H1 (cell line): ENCODE results near the gene ISCA2. TPM values are rescaled to one million over a fixed set of nuclear protein-coding genes. Genes with fewer than 3 reads are reported as not detected.

Experiments
- CTCF ChIA-PET: fragments of 300-600 bp; sonication (Branson Sonifier 250); formaldehyde crosslinking; loops from one replicate; lab custom pipeline; 2021; ENCODE audit not compliant: partially characterized antibody; lab: Charles Lee
- POLR2A ChIA-PET: fragments of 300-600 bp; sonication (Branson Sonifier 250); formaldehyde crosslinking; loops from one replicate; lab custom pipeline; 2021; ENCODE audit warnings: inconsistent platforms; ENCODE audit not compliant: partially characterized antibody; lab: Charles Lee
- DNase-seq, 2 experiments: peaks; one replicate each; pipeline versions ENCODE4 v3.0.0 to v3.0.0-alpha.2; 2010 to 2022; ENCODE audit warnings: low spot score in 2 of 2, low read depth in 1 of 2, mixed read lengths in 1 of 2
- FAIRE-seq: peaks from 2 replicates; lab custom pipeline; 2011; peaks lifted over from hg19 to GRCh38; lab: Jason Lieb, UNC
- H2AFZ ChIP-seq: 2 replicates; pipeline ENCODE4 v1.8.1; 2012; ENCODE audit warnings: low read length, inconsistent platforms
- H2AK5ac ChIP-seq: 2 replicates; pipeline ENCODE4 v1.6.1; 2013; ENCODE audit warnings: low read depth, low read length
- H2BK120ac ChIP-seq: replicated peaks from 2 replicates; pipeline ENCODE3; 2013; ENCODE audit warnings: low read depth, low read length, inconsistent platforms
- H2BK12ac ChIP-seq: 2 replicates; pipeline ENCODE4 v1.6.1; 2013; ENCODE audit warnings: low read depth, low read length
- H2BK15ac ChIP-seq: 2 replicates; pipeline ENCODE4 v1.6.1; 2013; ENCODE audit warnings: low read length
- H2BK20ac ChIP-seq: 2 replicates; pipeline ENCODE4 v1.6.1; 2013; ENCODE audit warnings: low read length
- H2BK5ac ChIP-seq: 2 replicates; pipeline ENCODE4 v1.6.1; 2013; ENCODE audit warnings: low read depth, low read length
- H3K14ac ChIP-seq: 2 replicates; pipeline ENCODE4 v1.6.1; 2013; ENCODE audit warnings: inconsistent platforms; ENCODE audit not compliant: insufficient read length
- H3K18ac ChIP-seq: 2 replicates; pipeline ENCODE4 v1.6.1; 2013; ENCODE audit warnings: low read length; ENCODE audit errors: extremely low read depth
- H3K23ac ChIP-seq: 2 replicates; pipeline ENCODE4 v1.6.1; 2013; ENCODE audit warnings: inconsistent platforms; ENCODE audit not compliant: insufficient read length
- H3K23me2 ChIP-seq: 2 replicates; pipeline ENCODE4 v1.6.1; 2013; ENCODE audit warnings: low read depth, low read length
- H3K27ac ChIP-seq: 2 replicates; pipeline ENCODE4 v1.6.1; 2011; ENCODE audit warnings: low read depth, low read length, inconsistent platforms
- H3K27me3 ChIP-seq, 4 experiments: replicated peaks in 1 of 4; 1 replicate in 1 of 4; 2 replicates in 3 of 4; pipeline versions ENCODE4 v1.6.1 to v1.8.1; 2011 to 2013; ENCODE audit warnings: low read length in 3 of 4, mild to moderate bottlenecking in 3 of 4, inconsistent platforms in 2 of 4, mixed read lengths in 2 of 4, moderate library complexity in 1 of 4; ENCODE audit not compliant: control insufficient read depth in 3 of 4, insufficient read depth in 3 of 4; ENCODE audit errors: extremely low read depth in 1 of 4
- H3K36me3 ChIP-seq, 4 experiments: 2 replicates each; pipeline versions ENCODE4 v1.6.1 to v1.8.1; 2011 to 2013; ENCODE audit warnings: mild to moderate bottlenecking in 4 of 4, low read length in 3 of 4, moderate library complexity in 2 of 4, control low read depth in 1 of 4, inconsistent platforms in 1 of 4; ENCODE audit not compliant: insufficient read depth in 4 of 4, control insufficient read depth in 2 of 4
- H3K4ac ChIP-seq: replicated peaks from 2 replicates; pipeline ENCODE3; 2013; ENCODE audit warnings: low read length, low read depth, mixed read lengths, inconsistent platforms; ENCODE audit not compliant: insufficient read length
- H3K4me1 ChIP-seq, 4 experiments: replicated peaks in 1 of 4; 1 replicate in 1 of 4; 2 replicates in 3 of 4; pipeline versions ENCODE4 v1.6.1 to v1.8.1; 2011 to 2013; ENCODE audit warnings: low read length in 3 of 4, inconsistent platforms in 2 of 4, mixed read lengths in 1 of 4; ENCODE audit not compliant: insufficient read depth in 4 of 4, control insufficient read depth in 3 of 4
- H3K4me2 ChIP-seq, 2 experiments: 2 replicates each; pipeline versions ENCODE4 v1.6.1 to v1.8.1; 2011 to 2013; ENCODE audit warnings: low read depth in 2 of 2, low read length in 2 of 2, control low read depth in 1 of 2, inconsistent platforms in 1 of 2, mild to moderate bottlenecking in 1 of 2; ENCODE audit not compliant: insufficient read depth in 1 of 2
- H3K4me3 ChIP-seq, 4 experiments: fragments of 200-600, 300-600 bp in 1 of 4; sonication (generic), shearing (Covaris generic), sonication (Bioruptor Twin) in 1 of 4; 2 replicates each; pipeline versions ENCODE4 v1.5.1 to v1.8.1; 2011 to 2016; ENCODE audit warnings: low read length in 4 of 4, low read depth in 3 of 4, control low read depth in 2 of 4, inconsistent platforms in 2 of 4, mild to moderate bottlenecking in 2 of 4, mixed read lengths in 1 of 4, moderate library complexity in 1 of 4; ENCODE audit not compliant: insufficient read depth in 2 of 4; ENCODE audit errors: extremely low read depth in 1 of 4
- H3K56ac ChIP-seq: replicated peaks from 2 replicates; pipeline ENCODE3; 2013; ENCODE audit warnings: low read depth, mild to moderate bottlenecking, mixed read lengths, low read length, inconsistent platforms; ENCODE audit not compliant: insufficient read length
- H3K79me1 ChIP-seq: 2 replicates; pipeline ENCODE4 v1.6.1; 2013; ENCODE audit warnings: low read depth, low read length, control low read depth
- H3K79me2 ChIP-seq, 2 experiments: 2 replicates each; pipeline versions ENCODE4 v1.6.1 to v1.8.1; 2012 to 2013; ENCODE audit warnings: low read length in 2 of 2, mild to moderate bottlenecking in 2 of 2, inconsistent platforms in 1 of 2; ENCODE audit not compliant: insufficient read depth in 2 of 2, control insufficient read depth in 1 of 2
- H3K9ac ChIP-seq, 4 experiments: replicated peaks in 1 of 4; 1 replicate in 1 of 4; 2 replicates in 3 of 4; pipeline versions ENCODE4 v1.6.1 to v1.8.1; 2011 to 2013; ENCODE audit warnings: low read depth in 3 of 4, low read length in 3 of 4, control low read depth in 2 of 4, mild to moderate bottlenecking in 2 of 4, moderate library complexity in 2 of 4, inconsistent platforms in 1 of 4; ENCODE audit errors: extremely low read depth in 1 of 4
- H3K9me3 ChIP-seq, 2 experiments: 2 replicates each; pipeline versions ENCODE4 v1.6.1 to v1.8.1; 2012 to 2013; ENCODE audit warnings: mild to moderate bottlenecking in 2 of 2, moderate library complexity in 2 of 2, control low read depth in 1 of 2, inconsistent platforms in 1 of 2, low read depth in 1 of 2, low read length in 1 of 2, mixed read lengths in 1 of 2; ENCODE audit not compliant: insufficient read depth in 2 of 2
- H4K20me1 ChIP-seq, 2 experiments: replicated peaks in 1 of 2; 2 replicates each; pipeline versions ENCODE3 to v1.8.1; 2011 to 2013; ENCODE audit warnings: inconsistent platforms in 2 of 2, low read length in 2 of 2, mild to moderate bottlenecking in 1 of 2; ENCODE audit not compliant: insufficient read depth in 2 of 2, control insufficient read depth in 1 of 2
- H4K5ac ChIP-seq: 2 replicates; pipeline ENCODE4 v1.6.1; 2013; ENCODE audit warnings: low read length, low read depth, mixed read lengths, inconsistent platforms; ENCODE audit not compliant: insufficient read length
- H4K8ac ChIP-seq: 2 replicates; pipeline ENCODE4 v1.8.0; 2013; ENCODE audit warnings: mild to moderate bottlenecking, moderate library complexity, low read length, inconsistent platforms; ENCODE audit not compliant: insufficient read depth; ENCODE audit errors: extremely low read depth
- H4K91ac ChIP-seq: replicated peaks from 2 replicates; pipeline ENCODE3; 2013; ENCODE audit warnings: low read length, mixed read lengths, inconsistent platforms; ENCODE audit not compliant: insufficient read length
- CBX8 ChIP-seq: fragments of 300-800, 300-1000 bp; sonication (generic); IDR thresholded peaks from 2 replicates; pipeline ENCODE4 v1.7.1; 2016; ENCODE audit warnings: low read depth, low read length, borderline replicate concordance
- CTBP2 ChIP-seq: IDR thresholded peaks from 2 replicates; pipeline ENCODE4 v1.7.0; 2011; ENCODE audit warnings: borderline replicate concordance, mild to moderate bottlenecking, moderate library complexity, mixed read lengths, low read length; ENCODE audit not compliant: insufficient read depth, insufficient read length
- CTCF ChIP-seq, 3 experiments: IDR thresholded peaks; 1 replicate in 2 of 3; 2 replicates in 1 of 3; pipeline versions ENCODE4 v1.5.1 to v1.6.1; 2011; ENCODE audit warnings: low read length in 3 of 3, mild to moderate bottlenecking in 3 of 3, inconsistent platforms in 2 of 3, low read depth in 1 of 3, moderate library complexity in 1 of 3; ENCODE audit not compliant: insufficient read depth in 1 of 3; ENCODE audit errors: control extremely low read depth in 1 of 3
- HDAC2 ChIP-seq, 2 experiments: fragments of 300-600 bp in 1 of 2; sonication (generic) in 1 of 2; IDR thresholded peaks; 2 replicates each; pipeline ENCODE4 v1.6.1; 2011 to 2012; ENCODE audit warnings: low read depth in 2 of 2, low read length in 2 of 2, mild to moderate bottlenecking in 2 of 2, moderate library complexity in 2 of 2, borderline replicate concordance in 1 of 2, inconsistent platforms in 1 of 2
- JUN ChIP-seq: IDR thresholded peaks from 2 replicates; pipeline ENCODE4 v1.6.1; 2011; ENCODE audit warnings: low read depth, mild to moderate bottlenecking, improper control_type of control experiment, low read length
- JUND ChIP-seq: IDR thresholded peaks from 2 replicates; pipeline ENCODE4 v1.6.1; 2011; ENCODE audit warnings: mild to moderate bottlenecking, improper control_type of control experiment, low read length
- MAFK ChIP-seq: IDR thresholded peaks from 2 replicates; pipeline ENCODE4 v1.6.1; 2012; ENCODE audit warnings: low read depth, mild to moderate bottlenecking, improper control_type of control experiment, low read length
- RAD21 ChIP-seq, 2 experiments: IDR thresholded peaks in 1 of 2; conservative IDR thresholded peaks in 1 of 2; 2 replicates each; pipeline ENCODE4 v1.6.1; 2011; ENCODE audit warnings: low read depth in 2 of 2, low read length in 2 of 2, improper control_type of control experiment in 1 of 2, inconsistent platforms in 1 of 2, mild to moderate bottlenecking in 1 of 2, moderate library complexity in 1 of 2
- WGBS, 2 experiments: shearing (Covaris generic) in 1 of 2; methylation state at CpG; one replicate each; pipeline versions ENCODE4 v1.1.6 to v1.1.7; 2013 to 2015; ENCODE audit warnings: low lambda C conversion rate in 2 of 2, mixed read lengths in 2 of 2, inconsistent platforms in 1 of 2, low coverage in 1 of 2, missing lambda C conversion rate in 1 of 2; ENCODE audit not compliant: insufficient replicate concordance in 2 of 2, insufficient coverage in 1 of 2, insufficient read length in 1 of 2; ENCODE audit errors: extremely low coverage in 1 of 2, missing lambda C conversion rate in 1 of 2; 5-methylcytosine and 5-hydroxymethylcytosine counted together
- polyA plus RNA-seq, 7 experiments: library from polyadenylated mRNA; depleted of rRNA in 3 of 7; stranded (reverse) in 5 of 7; unstranded in 2 of 7; fragments of >200 nt in 5 of 7; fragments of 200-250 nt in 2 of 7; gene quantifications; 1 replicate in 5 of 7; 2 replicates in 1 of 7; 4 replicates in 1 of 7; pipeline versions ENCODE4 v1.2.1 to v1.2.3, GENCODE V29; 2011 to 2013; ENCODE audit warnings: missing spikeins in 2 of 7, mixed read lengths in 2 of 7
- total RNA-seq: library from RNA; stranded (reverse); fragmentation: NEBNext Ultra II Directional; extraction: Animal tissue kit (Norgen Biotek cat#: 25700); gene quantifications from 2 replicates; pipeline ENCODE4 v1.2.1, GENCODE V29; 2021

ISCA2 gene
- total and polyA plus RNA-seq, 2 of the 8 experiments (the other 6 are each of a cell fraction or from before 2014, with no cell fraction given), result 43.5 to 78.6 TPM

DNA sequence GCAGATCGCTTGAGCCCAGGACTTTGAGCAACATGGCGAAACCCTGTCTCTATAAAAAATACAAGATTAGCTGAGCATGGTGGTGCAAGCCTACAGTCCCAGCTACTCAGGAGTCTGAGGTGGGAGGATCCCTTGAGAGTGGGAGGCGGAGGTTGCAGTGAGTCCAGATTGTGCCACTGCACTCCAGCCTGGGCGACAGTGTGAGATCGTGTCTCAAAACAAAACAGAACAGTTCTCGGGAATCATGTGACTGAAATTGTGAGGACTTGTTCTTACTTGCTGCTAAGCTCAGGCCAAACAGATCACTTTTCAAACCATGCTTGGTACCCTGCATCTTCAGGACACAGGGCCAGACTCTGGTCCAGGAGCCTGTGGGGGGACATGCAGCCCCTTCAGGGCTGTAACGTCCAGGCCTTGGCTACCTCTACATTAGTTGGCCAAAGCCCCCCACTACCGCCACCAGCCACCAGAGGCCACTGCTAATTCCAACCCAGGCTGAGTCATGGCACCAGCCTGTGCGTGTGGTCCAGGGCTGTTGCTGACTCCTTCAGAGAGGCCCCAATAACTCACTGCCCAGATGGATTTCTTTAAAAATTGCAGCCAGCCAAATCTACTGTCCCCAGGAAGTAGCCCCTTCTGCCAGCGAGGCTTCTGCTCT is 34.1 kb upstream of the ISCA2 start:
- Histone ChIP-seq H3K79me1 (no peaks in the 10 kb centered on the region), H2BK20ac (no peak overlapping the region), H2AK5ac (no peak overlapping the region), H3K4me3 (no peak overlapping the region), H3K18ac (no peak overlapping the region), H3K56ac (no peak overlapping the region), H3K9ac (no peak overlapping the region), H3K79me2 (no peaks in the 10 kb centered on the region), H4K5ac (no peak overlapping the region), H2AFZ (no peak overlapping the region), H3K36me3 (0 out of 8 replicates have a peak, but pooled peaks cover 0 to 4% (median 0%) of the 10 kb centered on the region in 4 experiments), H4K91ac (no peak overlapping the region), H2BK5ac (0 out of 2 replicates have a peak overlapping the region, but pooled peaks have one; percentile 44), H3K23ac (no peak overlapping the region), H3K4me1 (peaks cover 0 to 3% (median 2%) of the 10 kb centered on the region in 4 experiments; a peak in 5 of 7 replicates), H2BK12ac (peak overlapping the region; percentile 84; the same call in 1 of the 2 replicates), H3K4ac (no peak overlapping the region), H3K4me2 (no peak overlapping the region), H3K23me2 (no peaks in the 10 kb centered on the region), H3K27me3 (no peaks in the 10 kb centered on the region), H2BK120ac (no peak overlapping the region), H4K20me1 (no peaks in the 10 kb centered on the region), H3K27ac (no peak overlapping the region), H3K9me3 (peaks cover 0 to 5% of the 10 kb centered on the region in 2 experiments; a peak in 3 of 4 replicates), H2BK15ac (no peak overlapping the region), H3K14ac (no peak overlapping the region), H4K8ac (no peak overlapping the region)
- peak; percentile 89 for FAIRE-seq
- CTCF ChIA-PET, result interaction anchor here (0.6 to 18.2 kb wide), 39 partner anchors 9 to 603 kb away, joined by 3 to 181 read pairs (median 7); no protein-coding TSS in a partner anchor
- WGBS, 2 experiments, result 77% methylated on average over 10 of the region's 10 CpGs; no CpG with 5 or more reads in 1 of the 2 experiments
- POLR2A ChIA-PET, result interaction anchor here (1.2 to 1.6 kb wide), 4 partner anchors 12 to 157 kb away, joined by 3 to 4 read pairs (median 3); partner anchors contain the start of gene ABCD4
- peak; percentile 33 to 84 for DNase-seq
- TF ChIP-seq CBX8, result no peak
- peak; percentile 91 for TF ChIP-seq JUND
- TF ChIP-seq CTBP2, result no peak
- TF ChIP-seq CTCF (IDR thresholded peaks at IDR 0.05; ENCODE audit: control extremely low read depth in 1 of 3, insufficient read depth in 1 of 3, low read depth in 1 of 3, low read length in 3 of 3), result peak; percentile 68 to 89 (median 87)
- 0 out of 2 replicates have a peak, but pooled peaks have one; percentile 12 for TF ChIP-seq JUN
- TF ChIP-seq HDAC2 (IDR thresholded peaks at IDR 0.05; ENCODE audit: borderline replicate concordance in 1 of 2, low read depth in 2 of 2, low read length in 2 of 2), result no peak
- TF ChIP-seq RAD21 (IDR thresholded peaks at IDR 0.05 in 1 of 2, conservative IDR thresholded peaks at IDR 0.05 in 1 of 2; ENCODE audit: low read depth in 2 of 2, low read length in 2 of 2), result peak; percentile 38 to 69; a peak in 3 of 4 replicates
- peak; percentile 76; the same call in 1 of the 2 replicates for TF ChIP-seq MAFK
